IMR-90 (cell line): ENCODE measurements around the gene ACYP2. TPM values are rescaled to one million over a fixed set of nuclear protein-coding genes. Genes with fewer than 3 reads are reported as not detected.

Source experiments
- ATAC-seq: fragments of 200-7000 bp; cut with Tn5 transposase; 2 replicates; pipeline ENCODE4 v1.9.1; 2020; ENCODE audit warnings: low read depth, mild to moderate bottlenecking, moderate library complexity
- BruUV-seq: library from RNA; stranded (reverse); fragments of 400-500 nt; replicated peaks from 2 replicates; lab custom pipeline; 2021; lab: Mats Ljungman, UMichigan
- CTCF ChIA-PET: fragments of 300-600 bp; formaldehyde crosslinking; extraction: SDS; loops from one replicate; lab custom pipeline; 2021; ENCODE audit warnings: antibody characterized with exemption; lab: Yijun Ruan, JAX
- POLR2A ChIA-PET: fragments of 300-600 bp; sonication (Branson Sonifier 250); formaldehyde crosslinking; loops from one replicate; lab custom pipeline; 2022; ENCODE audit warnings: antibody characterized with exemption; ENCODE audit not compliant: unreplicated experiment; lab: Charles Lee
- DNase-seq: peaks from one replicate; pipeline ENCODE4 v3.0.0; 2013
- H2AFZ ChIP-seq: replicated peaks from 2 replicates; pipeline ENCODE3; 2013; ENCODE audit warnings: low read length, mild to moderate bottlenecking; ENCODE audit not compliant: poor library complexity
- H2AK5ac ChIP-seq: 2 replicates; pipeline ENCODE4 v1.6.1; 2013; ENCODE audit warnings: low read depth, low read length, inconsistent platforms
- H2AK9ac ChIP-seq: replicated peaks from 2 replicates; pipeline ENCODE3; 2013; ENCODE audit warnings: mild to moderate bottlenecking, low read depth, low read length, moderate library complexity; ENCODE audit not compliant: poor library complexity
- H2BK120ac ChIP-seq: 2 replicates; pipeline ENCODE4 v1.6.1; 2013; ENCODE audit warnings: low read depth, low read length, inconsistent platforms
- H2BK15ac ChIP-seq: 3 replicates; pipeline ENCODE4 v1.6.1; 2013; ENCODE audit warnings: low read depth, low read length, inconsistent platforms
- H2BK20ac ChIP-seq: 2 replicates; pipeline ENCODE4 v1.6.1; 2013; ENCODE audit warnings: low read depth, mild to moderate bottlenecking, inconsistent platforms, low read length, moderate library complexity
- H2BK5ac ChIP-seq: 2 replicates; pipeline ENCODE4 v1.6.1; 2013; ENCODE audit warnings: mild to moderate bottlenecking, low read depth, low read length, inconsistent platforms; ENCODE audit not compliant: poor library complexity, severe bottlenecking
- H3K14ac ChIP-seq: replicated peaks from 2 replicates; pipeline ENCODE4 v1.6.1; 2013; ENCODE audit warnings: low read depth, low read length, inconsistent platforms
- H3K18ac ChIP-seq: 2 replicates; pipeline ENCODE4 v1.6.1; 2013; ENCODE audit warnings: low read depth, low read length, control low read depth
- H3K23ac ChIP-seq: 2 replicates; pipeline ENCODE4 v1.6.1; 2013; ENCODE audit warnings: low read depth, low read length, inconsistent platforms
- H3K27ac ChIP-seq: 2 replicates; pipeline ENCODE4 v1.5.1; 2013; ENCODE audit warnings: mild to moderate bottlenecking, control low read depth, low read length; ENCODE audit not compliant: insufficient read depth
- H3K27me3 ChIP-seq: 2 replicates; pipeline ENCODE4 v1.6.1; 2013; ENCODE audit warnings: low read length; ENCODE audit not compliant: control insufficient read depth, insufficient read depth
- H3K36me3 ChIP-seq: 2 replicates; pipeline ENCODE4 v1.6.1; 2013; ENCODE audit warnings: low read length, mixed read lengths; ENCODE audit not compliant: control insufficient read depth, insufficient read depth
- H3K4ac ChIP-seq: 2 replicates; pipeline ENCODE4 v1.6.1; 2013; ENCODE audit warnings: low read depth, low read length, inconsistent platforms
- H3K4me1 ChIP-seq: 2 replicates; pipeline ENCODE4 v1.6.1; 2013; ENCODE audit warnings: low read length, mixed read lengths; ENCODE audit not compliant: control insufficient read depth, insufficient read depth
- H3K4me2 ChIP-seq: 2 replicates; pipeline ENCODE4 v1.6.1; 2013; ENCODE audit warnings: low read depth, mild to moderate bottlenecking, control low read depth, low read length, moderate library complexity
- H3K4me3 ChIP-seq: 2 replicates; pipeline ENCODE4 v1.5.1; 2013; ENCODE audit warnings: low read depth, mild to moderate bottlenecking, control low read depth, low read length, moderate library complexity; ENCODE audit not compliant: insufficient read depth
- H3K56ac ChIP-seq: 2 replicates; pipeline ENCODE4 v1.6.1; 2013; ENCODE audit warnings: low read length, inconsistent platforms; ENCODE audit not compliant: insufficient read depth; ENCODE audit errors: extremely low read depth
- H3K79me1 ChIP-seq, 2 experiments: 2 replicates each; pipeline ENCODE4 v1.6.1; 2013; ENCODE audit warnings: low read length in 2 of 2, inconsistent platforms in 1 of 2, low read depth in 1 of 2
- H3K9ac ChIP-seq: 2 replicates; pipeline ENCODE4 v1.6.1; 2013; ENCODE audit warnings: low read depth, low read length, control low read depth
- H3K9me1 ChIP-seq: 2 replicates; pipeline ENCODE4 v1.6.1; 2013; ENCODE audit warnings: low read length, inconsistent platforms; ENCODE audit not compliant: insufficient read depth
- H3K9me3 ChIP-seq: 2 replicates; pipeline ENCODE4 v1.6.1; 2013; ENCODE audit warnings: low read length; ENCODE audit not compliant: control insufficient read depth, insufficient read depth
- H4K20me1 ChIP-seq: 2 replicates; pipeline ENCODE4 v1.6.1; 2013; ENCODE audit warnings: low read length, inconsistent platforms; ENCODE audit not compliant: insufficient read depth
- H4K5ac ChIP-seq: 2 replicates; pipeline ENCODE4 v1.6.1; 2013; ENCODE audit warnings: mild to moderate bottlenecking, low read depth, low read length, control low read depth
- H4K8ac ChIP-seq, 2 experiments: 2 replicates each; pipeline ENCODE4 v1.6.1; 2013; ENCODE audit warnings: low read depth in 2 of 2, low read length in 2 of 2, control low read depth in 1 of 2, inconsistent platforms in 1 of 2
- H4K91ac ChIP-seq: 2 replicates; pipeline ENCODE4 v1.6.1; 2013; ENCODE audit warnings: low read depth, low read length, inconsistent platforms; ENCODE audit not compliant: insufficient read depth
- CHD1 ChIP-seq: IDR thresholded peaks from 2 replicates; pipeline ENCODE4 v1.6.1; 2012; ENCODE audit warnings: low read depth, low read length, improper control_type of control experiment
- ELK1 ChIP-seq: fragments of 150-350 bp; IDR thresholded peaks from 2 replicates; pipeline ENCODE4 v1.6.1; 2016; ENCODE audit warnings: low read depth, mild to moderate bottlenecking, low read length, moderate library complexity, borderline replicate concordance
- MAFK ChIP-seq: IDR thresholded peaks from 2 replicates; pipeline ENCODE4 v1.6.1; 2012; ENCODE audit warnings: low read depth, low read length, improper control_type of control experiment
- NFE2L2 ChIP-seq: fragments of 150-350 bp; IDR thresholded peaks from 2 replicates; pipeline ENCODE4 v1.6.1; 2016; ENCODE audit warnings: low read depth, mild to moderate bottlenecking, low read length
- SMC3 ChIP-seq: fragments of 150-350 bp; IDR thresholded peaks from 2 replicates; pipeline ENCODE4 v1.6.1; 2016; ENCODE audit warnings: low read depth, mild to moderate bottlenecking, antibody characterized with exemption, low read length, moderate library complexity
- WGBS, 2 experiments: methylation state at CpG; one replicate each; pipeline versions ENCODE4 v1.1.5 to v1.1.7; 2013; ENCODE audit warnings: missing lambda C conversion rate in 2 of 2; ENCODE audit not compliant: insufficient read length in 1 of 2; ENCODE audit errors: extremely low coverage in 2 of 2; 5-methylcytosine and 5-hydroxymethylcytosine counted together
- dilution Hi-C: fragments of 300-500 bp; cut with HindIII; formaldehyde crosslinking; loops from one replicate; pipeline ENCODE4 v1.14.3; 2018; ENCODE audit warnings: low sequenced_read_pairs; ENCODE audit not compliant: unreplicated experiment
- in situ Hi-C: fragments of 300-500 bp; cut with MboI; formaldehyde crosslinking; loops from 3 replicates; pipeline ENCODE4 v1.14.3; 2019; ENCODE audit warnings: low sequenced_read_pairs, inconsistent platforms, mixed read lengths
- intact Hi-C: fragments of 100-400 bp; cut with micrococcal nuclease; formaldehyde crosslinking; loops from 2 replicates; pipeline ENCODE4 v1.10.0; 2022
- polyA plus RNA-seq, 3 experiments: library from polyadenylated mRNA; depleted of rRNA; stranded (reverse); fragments of >200 nt; gene quantifications; 2 replicates each; pipeline ENCODE4 v1.2.3, GENCODE V29; 2012; ENCODE audit warnings: low replicate concordance in 1 of 3
- total RNA-seq: library from RNA; depleted of rRNA; stranded (reverse); fragments of >200 nt; gene quantifications from 2 replicates; pipeline ENCODE4 v1.2.3, GENCODE V29; 2012
- TF ChIP-seq, protein P1 (sequence below): conservative IDR thresholded peaks from 2 replicates; pipeline ENCODE4 v1.5.1; 2012; ENCODE audit warnings: mild to moderate bottlenecking, low read depth, low read length, improper control_type of control experiment

The ACYP2 gene
- total and polyA plus RNA-seq, 2 of the 4 experiments (the other 2 are of a cell fraction), result 3.9 to 7.4 TPM

DNA sequence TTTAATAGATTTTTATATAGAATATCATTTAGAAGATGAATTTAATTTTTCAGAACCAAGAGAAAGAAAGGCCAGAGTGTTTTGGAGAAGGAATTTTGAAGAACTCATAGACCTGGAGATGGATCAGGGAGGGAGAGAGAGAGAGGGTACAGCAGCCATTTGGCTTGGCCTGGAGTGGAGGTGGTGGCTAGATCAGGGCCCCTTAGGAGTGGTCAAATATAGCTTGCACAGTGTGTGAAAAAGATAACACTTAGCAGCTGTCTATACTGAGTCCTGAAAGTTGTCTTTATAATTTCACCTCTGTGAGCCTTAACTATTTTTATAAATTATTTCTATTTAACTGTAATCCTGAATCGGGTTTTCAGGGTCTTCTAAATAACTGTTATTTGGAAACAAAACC, 38.8 kb upstream of the ACYP2 start:
- Histone ChIP-seq H2AK5ac (no peak overlapping the region), H3K36me3 (no peaks in the 10 kb centered on the region), H3K9ac (no peak overlapping the region), H3K4me2 (no peak overlapping the region), H3K27me3 (no peaks in the 10 kb centered on the region), H3K4ac (no peak overlapping the region), H4K20me1 (no peaks in the 10 kb centered on the region), H4K8ac (no peak overlapping the region), H3K18ac (no peak overlapping the region), H3K14ac (no peak overlapping the region), H3K79me1 (no peaks in the 10 kb centered on the region), H3K56ac (no peak overlapping the region), H2BK5ac (no peak overlapping the region), H3K27ac (no peak overlapping the region), H2AK9ac (no peak overlapping the region), H3K9me3 (no peaks in the 10 kb centered on the region), H2BK15ac (no peak overlapping the region), H3K23ac (no peak overlapping the region), H2BK120ac (no peak overlapping the region), H3K9me1 (0 out of 2 replicates have a peak, but pooled peaks cover 2% of the 10 kb centered on the region), H4K5ac (no peak overlapping the region), H2AFZ (no peak overlapping the region), H2BK20ac (no peak overlapping the region), H3K4me3 (no peak overlapping the region), H3K4me1 (no peaks in the 10 kb centered on the region), H4K91ac (no peak overlapping the region)
- no peak for ATAC-seq
- dilution Hi-C loops (no loop called here), intact Hi-C loops (loop anchor here (5.0 kb wide), 1 partner anchor 89 kb away; no protein-coding TSS in a partner anchor), in situ Hi-C loops (no loop called here)
- BruUV-seq, result no TSS peak
- DNase-seq, result no peak
- no CpG with 5 or more reads among the region's 1 CpG for WGBS, 2 experiments
- TF ChIP-seq NFE2L2, result no peak
- TF ChIP-seq MAFK, result no peak
- no peak for TF ChIP-seq CHD1
- TF ChIP-seq, protein P1, sequence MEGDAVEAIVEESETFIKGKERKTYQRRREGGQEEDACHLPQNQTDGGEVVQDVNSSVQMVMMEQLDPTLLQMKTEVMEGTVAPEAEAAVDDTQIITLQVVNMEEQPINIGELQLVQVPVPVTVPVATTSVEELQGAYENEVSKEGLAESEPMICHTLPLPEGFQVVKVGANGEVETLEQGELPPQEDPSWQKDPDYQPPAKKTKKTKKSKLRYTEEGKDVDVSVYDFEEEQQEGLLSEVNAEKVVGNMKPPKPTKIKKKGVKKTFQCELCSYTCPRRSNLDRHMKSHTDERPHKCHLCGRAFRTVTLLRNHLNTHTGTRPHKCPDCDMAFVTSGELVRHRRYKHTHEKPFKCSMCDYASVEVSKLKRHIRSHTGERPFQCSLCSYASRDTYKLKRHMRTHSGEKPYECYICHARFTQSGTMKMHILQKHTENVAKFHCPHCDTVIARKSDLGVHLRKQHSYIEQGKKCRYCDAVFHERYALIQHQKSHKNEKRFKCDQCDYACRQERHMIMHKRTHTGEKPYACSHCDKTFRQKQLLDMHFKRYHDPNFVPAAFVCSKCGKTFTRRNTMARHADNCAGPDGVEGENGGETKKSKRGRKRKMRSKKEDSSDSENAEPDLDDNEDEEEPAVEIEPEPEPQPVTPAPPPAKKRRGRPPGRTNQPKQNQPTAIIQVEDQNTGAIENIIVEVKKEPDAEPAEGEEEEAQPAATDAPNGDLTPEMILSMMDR, result no peak
- no peak for TF ChIP-seq ELK1
- TF ChIP-seq SMC3, result no peak
- CTCF ChIA-PET, result no interaction called here
- POLR2A ChIA-PET, result no interaction called here
